Measurements from ENCODE around the gene ZNF532. TPM values are rescaled to one million over a fixed set of nuclear protein-coding genes. Genes with fewer than 3 reads are reported as not detected.
"Not testable (repeated sequence)": the region's sequence is repeated elsewhere in the genome, so short reads cannot be mapped to it uniquely, and the experiment has no call there.

The ZNF532 gene, protein sequence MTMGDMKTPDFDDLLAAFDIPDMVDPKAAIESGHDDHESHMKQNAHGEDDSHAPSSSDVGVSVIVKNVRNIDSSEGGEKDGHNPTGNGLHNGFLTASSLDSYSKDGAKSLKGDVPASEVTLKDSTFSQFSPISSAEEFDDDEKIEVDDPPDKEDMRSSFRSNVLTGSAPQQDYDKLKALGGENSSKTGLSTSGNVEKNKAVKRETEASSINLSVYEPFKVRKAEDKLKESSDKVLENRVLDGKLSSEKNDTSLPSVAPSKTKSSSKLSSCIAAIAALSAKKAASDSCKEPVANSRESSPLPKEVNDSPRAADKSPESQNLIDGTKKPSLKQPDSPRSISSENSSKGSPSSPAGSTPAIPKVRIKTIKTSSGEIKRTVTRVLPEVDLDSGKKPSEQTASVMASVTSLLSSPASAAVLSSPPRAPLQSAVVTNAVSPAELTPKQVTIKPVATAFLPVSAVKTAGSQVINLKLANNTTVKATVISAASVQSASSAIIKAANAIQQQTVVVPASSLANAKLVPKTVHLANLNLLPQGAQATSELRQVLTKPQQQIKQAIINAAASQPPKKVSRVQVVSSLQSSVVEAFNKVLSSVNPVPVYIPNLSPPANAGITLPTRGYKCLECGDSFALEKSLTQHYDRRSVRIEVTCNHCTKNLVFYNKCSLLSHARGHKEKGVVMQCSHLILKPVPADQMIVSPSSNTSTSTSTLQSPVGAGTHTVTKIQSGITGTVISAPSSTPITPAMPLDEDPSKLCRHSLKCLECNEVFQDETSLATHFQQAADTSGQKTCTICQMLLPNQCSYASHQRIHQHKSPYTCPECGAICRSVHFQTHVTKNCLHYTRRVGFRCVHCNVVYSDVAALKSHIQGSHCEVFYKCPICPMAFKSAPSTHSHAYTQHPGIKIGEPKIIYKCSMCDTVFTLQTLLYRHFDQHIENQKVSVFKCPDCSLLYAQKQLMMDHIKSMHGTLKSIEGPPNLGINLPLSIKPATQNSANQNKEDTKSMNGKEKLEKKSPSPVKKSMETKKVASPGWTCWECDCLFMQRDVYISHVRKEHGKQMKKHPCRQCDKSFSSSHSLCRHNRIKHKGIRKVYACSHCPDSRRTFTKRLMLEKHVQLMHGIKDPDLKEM (N-terminal part only)
- 25.0 and 89.9 TPM in 2 replicates for total RNA-seq

DNA sequence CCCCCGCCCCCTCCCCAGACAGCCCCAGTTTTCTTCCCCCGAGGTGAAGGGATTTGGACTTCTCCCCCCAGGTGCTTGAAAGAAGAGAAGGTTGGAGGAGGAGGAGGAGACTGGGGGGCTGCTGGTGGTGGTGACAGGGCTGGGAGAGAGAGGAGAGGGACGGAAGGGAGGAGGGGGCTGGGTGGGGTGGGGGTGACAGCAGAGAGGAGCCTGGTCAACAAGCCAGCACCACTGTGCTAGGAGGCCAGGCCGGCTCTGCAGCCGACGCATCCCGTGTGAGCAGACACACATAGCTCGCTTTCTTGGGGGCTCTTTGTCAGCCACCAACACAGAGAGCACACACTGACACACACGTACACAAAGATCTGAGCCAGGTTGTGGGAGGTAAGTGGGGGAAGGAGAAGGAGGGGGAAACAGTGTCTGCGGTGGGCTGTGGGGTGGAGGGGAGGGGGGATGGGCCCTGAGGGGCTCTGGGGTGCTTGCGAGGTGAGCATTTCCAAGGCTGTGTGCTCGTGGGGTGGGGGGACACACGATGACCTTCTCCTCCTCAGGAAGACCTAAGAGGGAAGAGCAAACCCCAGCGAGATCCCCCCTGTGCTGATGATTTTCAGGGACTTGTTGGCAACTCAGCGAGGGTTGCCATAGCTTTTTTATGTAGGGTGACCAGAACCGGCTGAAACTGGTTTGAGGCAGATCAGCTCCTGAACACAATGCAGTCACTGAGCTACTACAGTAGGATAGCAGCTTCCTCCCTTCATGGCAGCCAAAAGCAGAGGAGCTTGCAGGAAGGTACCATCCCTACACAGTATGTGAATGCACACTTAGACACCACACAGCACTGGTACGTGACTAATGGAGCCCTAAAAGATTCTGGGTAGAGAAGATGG is at the start of gene ZNF532:
ZNF532 (plus strand) TSS at position 732 of the 887 bp plus-strand sequence. CDS start 53,411 bp downstream, outside the sequence.
- DNase-seq (ENCODE audit: low read depth) = peak; percentile 80

DNA sequence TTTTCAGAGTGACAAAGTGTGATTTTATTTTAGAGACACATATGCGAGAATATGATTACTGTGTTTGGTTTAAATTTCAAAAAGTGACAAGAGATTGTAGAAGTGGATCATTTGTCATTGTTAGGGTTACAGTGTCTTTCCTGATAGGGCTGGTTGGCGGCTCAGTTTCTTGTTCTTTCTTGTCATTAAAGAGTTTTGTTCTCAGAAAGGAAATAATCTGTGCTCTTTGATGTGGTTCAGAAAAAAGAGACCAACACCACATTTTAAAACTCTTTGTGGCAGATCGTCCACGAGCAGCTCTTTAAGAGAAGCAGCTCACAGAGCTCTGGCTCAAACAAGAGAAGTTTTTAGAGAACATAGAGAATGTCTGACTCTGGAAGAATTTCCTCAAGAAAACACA is 45.6 kb upstream of the ZNF532 start:
- DNase-seq (ENCODE audit: low read depth) = no peak

DNA sequence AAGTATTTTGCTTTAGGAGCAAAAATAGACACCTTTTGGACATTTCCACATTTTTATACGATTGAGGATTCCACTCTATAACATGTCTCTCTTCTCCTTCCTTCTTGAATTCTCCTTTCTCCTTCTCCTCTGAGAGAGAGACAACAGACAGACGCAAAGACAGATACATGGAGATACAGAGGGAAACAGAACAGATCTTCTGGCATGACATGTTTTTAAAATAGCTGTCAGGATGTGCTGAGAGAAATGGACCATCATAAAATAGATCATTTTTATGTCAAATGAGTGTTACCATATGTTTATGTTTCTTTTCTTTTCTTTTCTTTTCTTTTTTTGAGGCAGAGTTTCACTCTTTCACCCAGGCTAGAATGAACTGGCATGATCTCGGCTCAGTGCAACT is 44.4 kb upstream of the ZNF532 start:
- DNase-seq (ENCODE audit: low read depth) = no peak

DNA sequence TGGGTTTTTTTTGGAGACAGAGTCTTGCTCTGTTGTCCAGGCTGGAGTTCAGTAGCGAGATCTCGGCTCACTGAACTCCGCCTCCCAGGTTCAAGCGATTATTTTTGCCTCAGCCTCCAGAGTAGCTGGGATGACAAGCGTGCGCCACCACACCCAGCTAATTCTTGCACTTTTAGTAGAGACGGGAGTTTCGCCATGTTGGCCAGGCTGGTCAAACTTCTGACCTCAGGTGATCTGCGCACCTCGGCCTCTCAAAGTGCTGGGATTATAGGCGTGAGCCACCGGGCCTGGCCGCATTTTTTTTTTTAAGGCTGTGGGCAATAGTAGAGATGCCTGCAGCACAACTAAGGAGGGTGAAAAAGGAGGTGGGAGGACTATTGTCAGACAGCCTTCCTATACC is 41.7 kb upstream of the ZNF532 start:
- DNase-seq (ENCODE audit: low read depth) = no peak

DNA sequence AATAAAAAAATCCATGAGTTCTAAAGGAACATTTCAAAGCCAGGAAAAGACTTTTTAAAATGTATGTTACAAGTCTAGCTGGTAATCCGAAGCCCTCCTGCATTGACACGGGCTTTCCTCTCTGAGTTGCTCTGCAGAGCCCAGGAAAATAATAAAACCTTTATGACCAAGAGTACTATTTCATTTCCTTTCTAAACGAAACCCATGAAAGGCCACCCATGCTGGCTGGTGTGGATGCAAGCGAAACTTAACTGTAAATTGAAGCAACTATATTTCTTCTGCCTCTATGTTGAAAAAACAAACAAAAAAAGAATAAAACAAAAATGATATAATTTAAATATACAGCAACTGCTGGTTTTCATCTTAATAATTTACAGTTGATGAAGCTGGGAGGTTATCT is 41.3 kb upstream of the ZNF532 start:
- DNase-seq (ENCODE audit: low read depth) = no peak

DNA sequence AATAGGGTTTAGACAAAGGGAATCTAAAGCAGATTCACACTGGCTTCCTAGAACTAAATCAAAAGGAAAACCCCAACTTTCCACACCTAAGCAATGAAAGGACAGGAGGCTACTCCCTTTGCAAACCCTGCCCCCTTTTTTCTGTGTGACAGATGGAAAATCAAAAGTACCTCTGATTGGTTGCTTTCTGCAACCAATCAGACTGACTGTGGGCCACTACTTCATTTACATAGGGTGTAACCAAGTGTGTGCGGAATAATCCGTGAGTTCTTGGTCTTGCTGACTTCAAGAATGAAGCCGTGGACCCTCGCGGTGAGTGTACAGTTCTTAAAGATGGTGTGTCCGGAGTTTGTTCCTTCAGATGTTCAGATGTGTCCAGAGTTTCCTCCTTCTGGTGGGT is 37.8 kb upstream of the ZNF532 start:
- not testable (repeated sequence) for DNase-seq (ENCODE audit: low read depth)

DNA sequence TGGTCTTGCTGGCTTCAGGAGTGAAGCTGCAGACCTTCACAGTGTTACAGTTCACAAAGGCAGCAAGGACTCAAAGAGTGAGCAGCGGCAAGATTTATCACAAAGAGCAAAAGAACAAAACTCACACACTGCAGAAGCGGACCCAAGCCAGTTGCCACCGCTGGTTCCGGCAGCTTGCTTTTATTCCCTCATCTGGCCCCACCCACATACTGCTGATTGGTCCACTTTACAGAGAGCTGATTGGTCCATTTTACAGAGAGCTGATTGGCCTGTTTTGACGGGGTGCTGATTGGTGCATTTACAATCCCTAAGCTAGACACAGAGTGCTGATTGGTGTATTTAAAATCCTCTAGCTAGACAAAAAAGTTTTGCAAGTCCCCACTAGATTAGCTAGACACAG is 37.2 kb upstream of the ZNF532 start:
- no peak for DNase-seq (ENCODE audit: low read depth)

DNA sequence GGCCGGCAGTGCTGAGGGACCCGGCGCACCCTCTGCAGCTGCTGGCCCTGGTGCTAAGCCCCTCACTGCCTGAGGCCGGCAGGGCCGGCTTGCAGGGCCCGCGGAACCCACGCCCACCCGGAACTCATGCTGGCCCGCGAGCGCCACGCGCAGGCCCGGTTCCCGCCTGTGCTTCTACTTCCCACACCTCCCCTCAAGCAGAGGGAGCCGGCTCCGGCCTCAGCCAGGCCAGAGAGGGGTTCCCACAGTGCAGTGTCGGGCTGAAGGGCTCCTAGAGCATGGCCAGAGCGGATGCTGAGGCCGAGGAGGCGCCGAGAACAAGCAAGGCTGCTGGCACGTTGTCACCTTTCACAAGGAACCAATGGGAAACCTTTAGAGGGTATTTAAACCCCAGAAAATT is 36.8 kb upstream of the ZNF532 start:
- DNase-seq (ENCODE audit: low read depth) = no peak

DNA sequence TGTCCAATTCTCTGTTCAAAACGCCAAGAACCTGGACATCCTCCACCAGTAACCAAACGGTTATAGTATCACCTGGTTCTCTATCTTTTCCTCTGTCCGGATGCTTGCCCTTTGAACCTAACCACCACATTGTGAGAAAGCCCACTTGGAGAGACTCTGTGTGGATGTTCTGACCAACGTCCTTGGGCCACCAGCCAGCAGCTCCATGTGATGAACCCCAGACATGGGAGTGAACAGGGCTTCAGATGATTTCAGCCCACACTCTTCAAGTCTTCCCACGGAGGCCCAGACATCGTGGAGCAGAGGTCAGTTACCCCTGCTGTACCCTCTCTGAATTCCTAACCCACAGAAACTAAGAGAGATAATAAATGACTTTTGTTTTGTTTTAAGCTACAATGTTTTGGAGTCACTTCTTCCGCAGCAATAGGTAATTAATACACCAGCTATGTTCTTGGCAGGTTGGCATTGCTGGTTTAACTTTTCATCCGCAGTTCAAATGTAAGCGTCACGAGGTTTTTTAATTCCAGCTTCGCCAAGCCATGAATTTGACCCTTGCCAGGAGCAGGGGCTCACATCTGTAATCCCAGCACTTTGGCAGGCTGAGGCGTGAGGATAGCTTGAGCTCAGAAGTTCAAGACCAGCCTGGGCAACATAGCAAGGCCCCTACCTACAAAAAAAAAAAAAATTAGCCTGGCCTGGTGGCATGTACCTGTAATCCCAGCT is 36.1 kb upstream of the ZNF532 start:
- no peak for DNase-seq (ENCODE audit: low read depth)

DNA sequence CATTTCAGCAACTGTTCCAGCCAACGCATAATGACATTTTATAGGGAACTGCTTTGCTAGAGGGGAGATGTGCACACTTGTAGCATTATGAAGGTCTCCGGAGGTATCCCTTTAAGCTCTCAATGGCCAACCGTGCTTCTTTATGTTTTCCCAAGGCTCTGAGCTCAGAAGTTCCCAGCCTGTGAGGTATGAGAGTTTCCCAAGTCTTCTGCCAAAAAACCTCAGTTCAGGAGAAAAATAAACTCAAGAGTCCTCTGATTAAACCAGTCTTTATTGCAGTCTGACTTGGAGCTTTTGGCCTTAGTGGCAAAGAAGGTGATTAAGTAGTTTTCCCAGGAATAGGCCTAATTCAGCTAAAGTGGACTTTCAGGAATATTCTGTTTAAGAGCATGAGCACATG is 35.4 kb upstream of the ZNF532 start:
- no peak for DNase-seq (ENCODE audit: low read depth)

DNA sequence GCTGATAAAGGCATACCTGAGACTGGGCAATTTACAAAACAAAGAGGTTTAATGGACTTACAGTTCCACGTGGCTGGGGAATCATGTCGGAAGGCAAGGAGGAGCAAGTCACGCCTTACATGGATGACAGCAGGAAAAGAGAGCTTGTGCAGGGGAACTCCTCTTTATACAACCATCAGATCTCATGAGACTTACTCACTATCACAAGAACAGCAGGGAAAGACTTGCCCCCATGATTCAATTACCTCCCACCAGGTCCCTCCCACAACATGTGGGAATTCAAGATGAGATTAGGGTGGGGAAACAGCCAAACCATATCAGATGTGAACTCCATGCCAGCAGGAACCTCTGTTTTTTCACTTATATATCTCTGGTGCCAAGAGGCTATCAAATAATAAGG is 34.8 kb upstream of the ZNF532 start:
- DNase-seq (ENCODE audit: low read depth) = not testable (repeated sequence)

DNA sequence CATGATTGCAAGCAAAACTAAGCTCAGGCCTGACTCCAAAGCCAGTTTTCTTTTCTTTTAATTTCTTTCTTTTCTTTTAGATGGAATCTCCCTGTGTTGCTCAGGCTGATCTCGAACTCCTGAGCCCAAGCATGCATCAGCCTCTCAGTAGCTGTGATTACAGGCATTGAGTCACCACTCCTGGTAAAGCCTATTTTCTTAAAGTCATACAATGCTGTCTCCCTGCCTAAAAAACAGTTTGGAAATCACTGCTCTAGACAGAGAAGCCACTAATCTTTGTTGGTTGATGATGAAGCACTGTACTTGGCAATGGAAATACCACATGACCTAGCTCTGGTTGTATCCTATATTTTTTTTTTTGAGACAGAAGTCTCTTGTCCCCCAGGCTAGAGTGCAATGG is 33.1 kb upstream of the ZNF532 start:
- peak; percentile 51 for DNase-seq (ENCODE audit: low read depth)

DNA sequence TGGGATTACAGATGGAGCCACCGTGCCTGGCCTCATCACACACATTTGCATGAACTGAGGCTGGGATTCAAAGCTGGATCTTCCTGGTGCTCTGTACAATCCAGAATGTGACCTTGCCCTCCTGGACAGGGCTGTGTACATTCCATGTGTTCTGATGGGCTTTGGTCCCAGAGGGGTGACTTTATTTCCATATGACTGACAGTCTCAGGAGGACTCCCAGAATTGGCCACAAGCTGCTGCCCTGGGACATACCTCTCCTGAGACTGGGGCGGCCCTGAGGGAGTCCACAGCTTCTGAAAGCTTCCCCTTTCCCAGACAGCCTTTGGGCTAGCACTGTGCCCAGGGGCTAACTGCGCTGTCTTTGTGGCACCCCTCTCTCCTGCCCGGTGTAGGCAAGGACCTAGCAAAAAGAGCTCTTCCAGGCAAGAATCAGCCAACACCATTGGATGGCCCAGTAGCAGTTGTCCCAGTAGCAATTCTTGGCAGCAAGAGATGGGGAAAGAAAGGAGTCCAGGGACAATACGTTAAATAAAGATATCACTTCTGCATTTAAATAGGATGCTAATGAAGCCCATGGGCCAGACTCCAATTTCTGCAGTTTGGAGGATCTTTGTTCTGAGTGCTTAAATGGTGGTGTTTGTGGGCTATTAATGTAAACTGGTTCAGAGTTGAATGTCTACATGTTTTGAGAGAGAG is 26.4 kb upstream of the ZNF532 start:
- no peak for DNase-seq (ENCODE audit: low read depth)

DNA sequence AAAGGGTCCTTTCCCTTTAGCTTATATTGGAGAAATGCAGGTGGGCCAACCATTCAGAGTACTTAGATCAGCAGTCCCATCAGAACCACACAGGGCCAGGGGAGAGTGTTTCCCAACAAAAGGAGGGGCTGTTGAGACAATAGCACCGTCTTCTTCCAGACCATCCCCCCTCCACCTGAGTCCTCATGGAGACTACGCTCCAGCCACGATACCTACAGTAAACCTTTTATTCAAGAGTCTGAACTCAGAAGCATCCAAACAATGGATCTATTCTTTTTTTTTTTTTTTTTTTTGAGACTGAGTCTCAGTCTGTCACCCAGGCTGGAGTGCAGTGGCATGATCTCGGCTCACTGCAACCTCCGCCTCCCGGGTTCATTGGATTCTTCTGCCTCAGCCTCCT is 25.7 kb upstream of the ZNF532 start:
- no peak for DNase-seq (ENCODE audit: low read depth)

DNA sequence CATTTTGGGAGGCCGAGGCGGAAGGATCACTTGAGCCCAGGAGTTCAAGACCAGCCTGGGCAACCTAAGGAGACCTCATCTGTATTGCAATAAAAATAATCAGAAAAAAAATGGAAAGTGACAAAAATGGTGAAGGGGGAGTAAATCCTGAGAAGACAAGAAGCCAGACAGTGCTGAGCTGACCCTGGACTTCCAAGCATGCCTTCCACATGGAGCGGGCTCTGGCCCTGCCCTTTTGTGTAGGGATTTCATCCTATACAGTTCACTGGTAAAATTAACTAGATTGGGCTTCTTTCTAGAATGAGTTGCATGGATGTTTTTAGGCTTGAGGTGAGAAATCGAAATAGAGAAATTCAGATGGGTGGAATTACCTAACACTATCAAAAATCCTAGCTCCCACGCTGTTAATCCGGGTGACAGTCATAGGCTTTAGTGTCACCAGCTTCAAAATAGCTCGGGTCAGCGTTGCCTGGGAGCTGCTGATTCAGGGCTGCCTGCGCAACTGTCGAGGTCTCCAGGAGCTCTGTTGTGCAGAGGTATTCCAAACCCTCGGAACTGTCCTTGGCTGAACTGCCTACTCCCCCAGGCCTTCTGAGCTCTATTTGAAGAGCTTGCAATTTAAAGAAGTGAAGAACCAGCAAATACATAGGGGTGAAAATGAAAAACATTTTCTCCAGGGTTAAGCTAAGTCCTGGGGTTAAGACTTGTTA is 21.5 kb upstream of the ZNF532 start:
- no peak for DNase-seq (ENCODE audit: low read depth)

DNA sequence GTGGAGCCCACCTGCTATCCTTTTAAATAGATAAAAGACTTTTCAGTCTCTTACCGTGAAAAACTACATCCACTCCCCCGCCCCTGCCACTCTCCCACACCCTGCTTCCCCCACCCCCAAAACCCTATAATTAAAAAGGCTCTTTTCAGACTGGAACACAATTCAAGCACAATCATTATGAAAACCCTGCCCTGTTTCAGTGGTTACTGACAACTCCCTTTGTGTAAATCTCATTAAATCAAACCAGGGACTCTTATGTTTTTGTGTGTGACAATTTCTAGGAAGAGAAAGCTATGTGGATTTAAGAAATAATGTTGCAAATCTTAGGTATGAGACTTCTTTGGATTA is 21.0 kb upstream of the ZNF532 start:
- no peak for DNase-seq (ENCODE audit: low read depth)

DNA sequence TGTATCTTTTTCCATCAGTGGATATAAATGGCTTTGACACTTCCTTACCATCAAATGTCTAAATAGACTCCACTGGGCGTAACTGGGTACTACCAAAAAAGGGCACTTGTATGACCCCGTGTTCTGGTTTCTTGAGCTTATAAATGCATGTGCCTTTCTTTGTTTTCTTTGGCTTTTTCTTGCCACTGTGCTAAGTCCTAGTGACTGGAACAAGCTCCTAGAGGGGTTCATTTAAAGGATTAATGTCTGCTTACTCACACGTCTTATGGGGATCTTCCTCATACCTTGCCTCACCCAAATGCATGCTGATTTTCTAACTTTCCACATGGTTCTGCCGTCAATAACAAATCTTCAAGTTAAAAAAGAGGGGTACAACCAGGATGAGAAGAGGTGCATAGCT is 19.8 kb upstream of the ZNF532 start:
- peak; percentile 22 for DNase-seq (ENCODE audit: low read depth)

DNA sequence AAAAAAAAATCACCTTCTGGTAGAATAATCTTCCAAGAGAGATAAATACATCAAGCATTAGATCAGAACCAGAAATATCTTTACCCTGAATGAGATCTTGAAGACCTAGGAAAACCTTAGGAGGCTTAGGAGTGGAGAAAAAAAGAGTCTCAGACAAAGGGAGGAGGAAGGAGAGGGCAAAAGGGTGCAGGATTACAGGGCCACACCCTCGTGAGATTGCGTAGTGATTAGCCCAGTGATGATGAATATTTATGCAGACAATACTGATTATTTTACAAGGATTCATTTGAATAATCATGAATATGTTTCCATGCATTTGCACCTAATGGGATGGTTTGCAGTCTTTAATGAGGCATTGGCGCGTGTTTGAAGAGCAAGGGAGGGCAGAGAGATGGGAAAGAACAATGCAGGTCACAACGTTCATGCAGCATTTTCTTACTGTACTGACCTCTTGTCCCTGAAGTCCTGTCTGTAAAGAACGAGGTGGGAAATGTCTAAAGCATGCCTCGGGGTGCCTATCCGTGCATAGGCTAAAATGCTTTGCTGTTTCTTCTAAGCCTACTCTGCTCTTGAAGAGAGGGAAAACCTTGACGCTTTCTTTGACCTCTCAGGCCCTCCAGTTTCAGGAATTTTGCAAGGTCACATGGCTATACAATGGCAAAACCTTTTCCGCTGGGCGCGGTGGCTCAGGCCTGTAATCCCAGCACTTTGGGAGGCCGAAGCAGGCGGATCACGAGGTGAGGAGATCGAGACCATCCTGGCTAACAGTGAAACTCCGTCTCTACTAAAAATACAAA is 18.6 kb upstream of the ZNF532 start:
- DNase-seq (ENCODE audit: low read depth) = no peak

All from renal cortical epithelial cell (primary cell).